ENCODE results near the gene APBA2. TPM values are rescaled to one million over a fixed set of nuclear protein-coding genes. Genes with fewer than 3 reads are reported as not detected.

APBA2 gene
- total RNA-seq, 1 donor from 2014 or later = 26.4 TPM

GRCh38 chr15:28955160-28955992 is 69.6 kb downstream of the APBA2 start:
- Mint-ChIP-seq H3K36me3 (ENCODE audit: low read depth) (no peaks in the 10 kb centered on the region), H3K27me3 (ENCODE audit: low read depth) (no peaks in the 10 kb centered on the region), H3K4me3 (ENCODE audit: unreplicated experiment) (no peak overlapping the region), H3K4me1 (ENCODE audit: low read depth) (peaks cover 10% of the 10 kb centered on the region), H3K9me3 (ENCODE audit: low read depth) (no peaks in the 10 kb centered on the region), H3K27ac (ENCODE audit: unreplicated experiment) (no peak overlapping the region)
- TF ChIP-seq CTCF (IDR thresholded peaks at IDR 0.05) = no peak
- no peak for DNase-seq (ENCODE audit: low spot score)

GRCh38 chr15:28955993-28956421 is 70.2 kb downstream of the APBA2 start:
- no peak overlapping the region for H3K4me3 Mint-ChIP-seq (ENCODE audit: unreplicated experiment)
- no peak overlapping the region for H3K27ac Mint-ChIP-seq (ENCODE audit: unreplicated experiment)
- DNase-seq (ENCODE audit: low spot score) = no peak
- H3K36me3 Mint-ChIP-seq (ENCODE audit: low read depth) = no peaks in the 10 kb centered on the region
- TF ChIP-seq CTCF (IDR thresholded peaks at IDR 0.05) = no peak
- H3K27me3 Mint-ChIP-seq (ENCODE audit: low read depth) = no peaks in the 10 kb centered on the region
- H3K4me1 Mint-ChIP-seq (ENCODE audit: low read depth) = peaks cover 12% of the 10 kb centered on the region
- no peaks in the 10 kb centered on the region for H3K9me3 Mint-ChIP-seq (ENCODE audit: low read depth)

GRCh38 chr15:28956491-28956890 is 70.7 kb downstream of the APBA2 start:
- H3K4me3 Mint-ChIP-seq (ENCODE audit: unreplicated experiment) = no peak overlapping the region
- no peak for DNase-seq (ENCODE audit: low spot score)
- peaks cover 15% of the 10 kb centered on the region for H3K4me1 Mint-ChIP-seq (ENCODE audit: low read depth)
- no peaks in the 10 kb centered on the region for H3K9me3 Mint-ChIP-seq (ENCODE audit: low read depth)
- H3K27ac Mint-ChIP-seq (ENCODE audit: unreplicated experiment) = no peak overlapping the region
- no peaks in the 10 kb centered on the region for H3K36me3 Mint-ChIP-seq (ENCODE audit: low read depth)
- H3K27me3 Mint-ChIP-seq (ENCODE audit: low read depth) = no peaks in the 10 kb centered on the region
- TF ChIP-seq CTCF (IDR thresholded peaks at IDR 0.05) = no peak

- no peak for TF ChIP-seq CTCF (IDR thresholded peaks at IDR 0.05)
- Mint-ChIP-seq H3K4me1 (ENCODE audit: low read depth) (peaks cover 15% of the 10 kb centered on the region), H3K4me3 (ENCODE audit: unreplicated experiment) (no peak overlapping the region), H3K27me3 (ENCODE audit: low read depth) (no peaks in the 10 kb centered on the region), H3K36me3 (ENCODE audit: low read depth) (peaks cover 1% of the 10 kb centered on the region), H3K9me3 (ENCODE audit: low read depth) (no peaks in the 10 kb centered on the region), H3K27ac (ENCODE audit: unreplicated experiment) (no peak overlapping the region)
- DNase-seq (ENCODE audit: low spot score) = no peak
Observed at GRCh38 chr15:28957606-28958498, 72.1 kb downstream of the APBA2 start.

- Mint-ChIP-seq H3K36me3 (ENCODE audit: low read depth) (peaks cover 1% of the 10 kb centered on the region), H3K9me3 (ENCODE audit: low read depth) (no peaks in the 10 kb centered on the region), H3K4me3 (ENCODE audit: unreplicated experiment) (no peak overlapping the region), H3K27me3 (ENCODE audit: low read depth) (no peaks in the 10 kb centered on the region), H3K27ac (ENCODE audit: unreplicated experiment) (no peak overlapping the region), H3K4me1 (ENCODE audit: low read depth) (peaks cover 15% of the 10 kb centered on the region)
- DNase-seq (ENCODE audit: low spot score) = no peak
- TF ChIP-seq CTCF (IDR thresholded peaks at IDR 0.05) = no peak
Observed at GRCh38 chr15:28959326-28959725, 73.6 kb downstream of the APBA2 start.

Measured in chondrocyte (in vitro differentiated cells).